Limb (tissue), 2 donors: ENCODE measurements around the gene NCCRP1.

Experiments
- DNase-seq, 2 donors: peaks; one replicate each; pipeline ENCODE4 v3.0.0-alpha.2; 2016; ENCODE audit errors: extremely low spot score in 2 of 2

NCCRP1 gene

GRCh38 chr19:39196860-39197562 is at the start of gene NCCRP1:
Gene NCCRP1, plus strand, starts transcription at chr19:39196964. Its CDS starts 19 bp downstream, at chr19:39196983.
- no peak for DNase-seq

- no peak for DNase-seq
These were observed 49.3 kb upstream of the NCCRP1 start for GRCh38 chr19:39147480-39147879.

GRCh38 chr19:39148939-39149529 is 47.7 kb upstream of the NCCRP1 start:
- no peak for DNase-seq

GRCh38 chr19:39150235-39150634 is 46.5 kb upstream of the NCCRP1 start:
- no peak for DNase-seq

GRCh38 chr19:39150807-39151600 is 45.8 kb upstream of the NCCRP1 start:
- no peak for DNase-seq

GRCh38 chr19:39152066-39152465 is 44.7 kb upstream of the NCCRP1 start:
- DNase-seq, result no peak

- DNase-seq, result no peak
These were observed 42.6 kb upstream of the NCCRP1 start for GRCh38 chr19:39154100-39154628.

GRCh38 chr19:39154629-39155100 is 42.1 kb upstream of the NCCRP1 start:
- DNase-seq, result no peak

GRCh38 chr19:39155114-39155700 is 41.6 kb upstream of the NCCRP1 start:
- no peak for DNase-seq

GRCh38 chr19:39155741-39156140 is 41.0 kb upstream of the NCCRP1 start:
- DNase-seq, result no peak

GRCh38 chr19:39156326-39157230 is 40.2 kb upstream of the NCCRP1 start:
- DNase-seq, result peak in 1 of 2 donors; percentile 47

GRCh38 chr19:39157275-39157996 is 39.3 kb upstream of the NCCRP1 start:
- DNase-seq, result no peak

- DNase-seq, result no peak
These were observed 38.8 kb upstream of the NCCRP1 start for GRCh38 chr19:39157997-39158389.

- no peak for DNase-seq
These were observed 38.0 kb upstream of the NCCRP1 start for GRCh38 chr19:39158646-39159260.

GRCh38 chr19:39160523-39160861 is 36.3 kb upstream of the NCCRP1 start:
- peak in 1 of 2 donors; percentile 54 for DNase-seq

GRCh38 chr19:39160889-39161672 is 35.7 kb upstream of the NCCRP1 start:
- DNase-seq, result no peak

GRCh38 chr19:39162441-39163043 is 34.2 kb upstream of the NCCRP1 start:
- DNase-seq, result no peak

- no peak for DNase-seq
These were observed 33.1 kb upstream of the NCCRP1 start for GRCh38 chr19:39163621-39164020.
